H9 (cell line): ENCODE results near the gene S1PR2. TPM values are rescaled to one million over a fixed set of nuclear protein-coding genes. Genes with fewer than 3 reads are reported as not detected.

Experiments
- DNase-seq: peaks from one replicate; pipeline ENCODE4 v3.0.0-alpha.2; 2017
- H2AFZ ChIP-seq: one replicate; pipeline ENCODE4 v1.6.1; 2013; ENCODE audit warnings: mild to moderate bottlenecking, low read length, control low read depth, moderate library complexity
- H2AK5ac ChIP-seq: 2 replicates; pipeline ENCODE4 v1.6.1; 2013; ENCODE audit warnings: low read length, control low read depth, mixed read lengths; ENCODE audit not compliant: insufficient read length
- H2BK120ac ChIP-seq: one replicate; pipeline ENCODE4 v1.6.1; 2013; ENCODE audit warnings: low read depth, mild to moderate bottlenecking, low read length, control low read depth, inconsistent platforms; ENCODE audit not compliant: poor library complexity, severe bottlenecking
- H2BK12ac ChIP-seq: 2 replicates; pipeline ENCODE4 v1.6.1; 2013; ENCODE audit warnings: low read length, control low read depth, mixed read lengths, low read depth; ENCODE audit not compliant: insufficient read length
- H2BK15ac ChIP-seq: 2 replicates; pipeline ENCODE4 v1.6.1; 2013; ENCODE audit warnings: low read depth, low read length, control low read depth
- H2BK20ac ChIP-seq: one replicate; pipeline ENCODE4 v1.6.1; 2013; ENCODE audit warnings: low read depth, mild to moderate bottlenecking, low read length, control low read depth, inconsistent platforms; ENCODE audit not compliant: poor library complexity, severe bottlenecking
- H2BK5ac ChIP-seq: 2 replicates; pipeline ENCODE4 v1.6.1; 2013; ENCODE audit warnings: low read length, control low read depth, mixed read lengths; ENCODE audit not compliant: insufficient read length
- H3K14ac ChIP-seq: 2 replicates; pipeline ENCODE4 v1.6.1; 2013; ENCODE audit warnings: low read length, control low read depth; ENCODE audit not compliant: insufficient read depth
- H3K18ac ChIP-seq: 2 replicates; pipeline ENCODE4 v1.6.1; 2013; ENCODE audit warnings: low read depth, mild to moderate bottlenecking, mixed read lengths, low read length, control low read depth; ENCODE audit not compliant: insufficient read length
- H3K23ac ChIP-seq: 2 replicates; pipeline ENCODE4 v1.6.1; 2013; ENCODE audit warnings: low read length, control low read depth, mixed read lengths, low read depth; ENCODE audit not compliant: insufficient read length
- H3K23me2 ChIP-seq: 2 replicates; pipeline ENCODE4 v1.6.1; 2013; ENCODE audit warnings: low read depth, mild to moderate bottlenecking, mixed read lengths, low read length, control low read depth; ENCODE audit not compliant: insufficient read length, poor library complexity, severe bottlenecking
- H3K27ac ChIP-seq: 2 replicates; pipeline ENCODE4 v1.5.1; 2013; ENCODE audit warnings: low read length, control low read depth, mixed read lengths, low read depth; ENCODE audit not compliant: insufficient read length
- H3K27me3 ChIP-seq: 2 replicates; pipeline ENCODE4 v1.6.1; 2013; ENCODE audit warnings: low read length, control low read depth, inconsistent platforms; ENCODE audit not compliant: insufficient read depth
- H3K4ac ChIP-seq: 2 replicates; pipeline ENCODE4 v1.6.1; 2013; ENCODE audit warnings: low read depth, mild to moderate bottlenecking, control low read depth, inconsistent platforms, low read length, moderate library complexity
- H3K4me1 ChIP-seq: 2 replicates; pipeline ENCODE4 v1.6.1; 2013; ENCODE audit warnings: low read length, control low read depth, inconsistent platforms; ENCODE audit not compliant: insufficient read depth
- H3K4me2 ChIP-seq: 2 replicates; pipeline ENCODE4 v1.6.1; 2013; ENCODE audit warnings: low read length, control low read depth, mixed read lengths; ENCODE audit not compliant: insufficient read length, insufficient read depth
- H3K56ac ChIP-seq: 2 replicates; pipeline ENCODE4 v1.6.1; 2013; ENCODE audit warnings: low read depth, mild to moderate bottlenecking, mixed read lengths, low read length, control low read depth; ENCODE audit not compliant: insufficient read length
- H3K79me1 ChIP-seq: 2 replicates; pipeline ENCODE4 v1.6.1; 2013; ENCODE audit warnings: low read depth, mild to moderate bottlenecking, moderate library complexity, low read length, control low read depth, inconsistent platforms; ENCODE audit not compliant: insufficient read depth, poor library complexity, severe bottlenecking
- H3K79me2 ChIP-seq: 2 replicates; pipeline ENCODE4 v1.6.1; 2013; ENCODE audit warnings: low read length, control low read depth, inconsistent platforms; ENCODE audit not compliant: insufficient read depth
- H3K9ac ChIP-seq: 2 replicates; pipeline ENCODE4 v1.6.1; 2013; ENCODE audit warnings: low read length, control low read depth, mixed read lengths; ENCODE audit not compliant: insufficient read length; ENCODE audit errors: extremely low read depth
- H3K9me3 ChIP-seq: one replicate; pipeline ENCODE4 v1.6.1; 2013; ENCODE audit warnings: low read depth, low read length, inconsistent platforms; ENCODE audit not compliant: control insufficient read depth
- H3T11ph ChIP-seq: one replicate; pipeline ENCODE4 v1.6.1; 2013; ENCODE audit warnings: mild to moderate bottlenecking, low read length, control low read depth, inconsistent platforms
- H4K20me1 ChIP-seq: one replicate; pipeline ENCODE4 v1.6.1; 2013; ENCODE audit not compliant: control insufficient read depth, insufficient read length, insufficient read depth
- H4K5ac ChIP-seq: 2 replicates; pipeline ENCODE4 v1.6.1; 2013; ENCODE audit warnings: low read depth, mild to moderate bottlenecking, mixed read lengths, low read length, control low read depth; ENCODE audit not compliant: insufficient read length
- H4K8ac ChIP-seq: replicated peaks from 2 replicates; pipeline ENCODE4 v1.6.1; 2013; ENCODE audit warnings: low read length, control low read depth, mixed read lengths, low read depth; ENCODE audit not compliant: insufficient read length
- H4K91ac ChIP-seq: 2 replicates; pipeline ENCODE4 v1.6.1; 2013; ENCODE audit warnings: low read depth, mild to moderate bottlenecking, moderate library complexity, mixed read lengths, low read length, control low read depth; ENCODE audit not compliant: insufficient read length
- H3K27ac Mint-ChIP-seq, 3 experiments: 2 replicates in 2 of 3; 3 replicates in 1 of 3; pipeline ENCODE4 v1.8.0; 2020 to 2021; ENCODE audit warnings: mixed read lengths in 3 of 3, mild to moderate bottlenecking in 1 of 3, moderate library complexity in 1 of 3
- H3K27me3 Mint-ChIP-seq: 2 replicates; pipeline ENCODE4 v1.8.0; 2021; ENCODE audit warnings: low read depth, mild to moderate bottlenecking, moderate library complexity, mixed read lengths
- H3K36me3 Mint-ChIP-seq, 3 experiments: 2 replicates in 2 of 3; 3 replicates in 1 of 3; pipeline ENCODE4 v1.8.0; 2020 to 2021; ENCODE audit warnings: low read depth in 3 of 3, mixed read lengths in 3 of 3; ENCODE audit not compliant: insufficient read depth in 1 of 3
- H3K4me1 Mint-ChIP-seq, 2 experiments: 2 replicates each; pipeline ENCODE4 v1.8.0; 2020; ENCODE audit warnings: mixed read lengths in 2 of 2
- H3K4me3 Mint-ChIP-seq, 2 experiments: 2 replicates in 1 of 2; 3 replicates in 1 of 2; pipeline ENCODE4 v1.8.0; 2020 to 2021; ENCODE audit warnings: mild to moderate bottlenecking in 2 of 2, mixed read lengths in 2 of 2, moderate library complexity in 1 of 2
- H3K9me3 Mint-ChIP-seq, 2 experiments: 2 replicates in 1 of 2; 3 replicates in 1 of 2; pipeline ENCODE4 v1.8.0; 2020; ENCODE audit warnings: mild to moderate bottlenecking in 2 of 2, mixed read lengths in 2 of 2, moderate library complexity in 1 of 2
- CTCF ChIP-seq: fragments of 200-600 bp; sonication (generic); conservative IDR thresholded peaks from 3 replicates; pipeline ENCODE4 v1.8.0; 2021; ENCODE audit warnings: antibody characterized with exemption, mild to moderate bottlenecking
- WGBS: extraction: QIAGEN DNeasy Blood & Tissue Kit; methylation state at CpG from one replicate; pipeline ENCODE4 v1.1.7; 2013; ENCODE audit warnings: missing lambda C conversion rate, low lambda C conversion rate, mixed read lengths; ENCODE audit not compliant: insufficient read length; ENCODE audit errors: extremely low coverage; 5-methylcytosine and 5-hydroxymethylcytosine counted together
- total RNA-seq: library from RNA; stranded (reverse); gene quantifications from 2 replicates; pipeline ENCODE4 v1.2.1, GENCODE V29; 2021

Gene S1PR2
- total RNA-seq, 1 experiment from 2014 or later, result 11.5 TPM

- Histone ChIP-seq H2AK5ac (no peak overlapping the region), H4K5ac (peak overlapping the region; percentile 2), H3K27ac (no peak overlapping the region), H3K14ac (peak overlapping the region; percentile 73; the same call in 1 of the 2 replicates), H3K4me2 (peak overlapping the region; percentile 92), H3K4ac (no peak overlapping the region), H2BK12ac (no peak overlapping the region), H2AFZ (no peak overlapping the region), H3T11ph (no peak overlapping the region), H3K79me2 (peaks cover 45% of the 10 kb centered on the region), H2BK5ac (no peak overlapping the region), H3K56ac (no peak overlapping the region), H3K4me1 (no peaks in the 10 kb centered on the region), H3K27me3 (no peaks in the 10 kb centered on the region), H3K23me2 (peaks cover 11% of the 10 kb centered on the region), H4K20me1 (no peaks in the 10 kb centered on the region), H3K79me1 (peaks cover 11% of the 10 kb centered on the region), H3K18ac (peak overlapping the region; percentile 90), H2BK15ac (no peak overlapping the region), H3K9me3 (no peaks in the 10 kb centered on the region), H3K9ac (peak overlapping the region; percentile 94), H2BK20ac (no peak overlapping the region), H3K23ac (no peak overlapping the region), H4K8ac (no peak overlapping the region), H2BK120ac (no peak overlapping the region), H4K91ac (no peak overlapping the region)
- peaks cover 0 to 24% (median 11%) of the 10 kb centered on the region in 3 experiments; a peak in 5 of 7 replicates for H3K36me3 Mint-ChIP-seq
- H3K27ac Mint-ChIP-seq, result peak overlapping the region; percentile 86 to 93 (median 91)
- no peaks in the 10 kb centered on the region; a peak in 1 of 5 replicates for H3K9me3 Mint-ChIP-seq
- peak; percentile 48 for DNase-seq
- H3K4me1 Mint-ChIP-seq, result peaks cover 3 to 10% of the 10 kb centered on the region in 2 experiments; a peak in 3 of 4 replicates
- H3K4me3 Mint-ChIP-seq, result peak overlapping the region; percentile 92 to 99
- TF ChIP-seq CTCF, result no peak
- no peaks in the 10 kb centered on the region for H3K27me3 Mint-ChIP-seq
- no CpG with 5 or more reads among the region's 30 CpGs for WGBS
Observed at GRCh38 chr19:10193790-10194499, 37.2 kb downstream of the S1PR2 start.
